ENCODE measurements around the gene SPSB3. TPM values are rescaled to one million over a fixed set of nuclear protein-coding genes. Genes with fewer than 3 reads are reported as not detected.

Gene SPSB3
- total RNA-seq, 1 donor from 2014 or later = 48.2 TPM

DNA sequence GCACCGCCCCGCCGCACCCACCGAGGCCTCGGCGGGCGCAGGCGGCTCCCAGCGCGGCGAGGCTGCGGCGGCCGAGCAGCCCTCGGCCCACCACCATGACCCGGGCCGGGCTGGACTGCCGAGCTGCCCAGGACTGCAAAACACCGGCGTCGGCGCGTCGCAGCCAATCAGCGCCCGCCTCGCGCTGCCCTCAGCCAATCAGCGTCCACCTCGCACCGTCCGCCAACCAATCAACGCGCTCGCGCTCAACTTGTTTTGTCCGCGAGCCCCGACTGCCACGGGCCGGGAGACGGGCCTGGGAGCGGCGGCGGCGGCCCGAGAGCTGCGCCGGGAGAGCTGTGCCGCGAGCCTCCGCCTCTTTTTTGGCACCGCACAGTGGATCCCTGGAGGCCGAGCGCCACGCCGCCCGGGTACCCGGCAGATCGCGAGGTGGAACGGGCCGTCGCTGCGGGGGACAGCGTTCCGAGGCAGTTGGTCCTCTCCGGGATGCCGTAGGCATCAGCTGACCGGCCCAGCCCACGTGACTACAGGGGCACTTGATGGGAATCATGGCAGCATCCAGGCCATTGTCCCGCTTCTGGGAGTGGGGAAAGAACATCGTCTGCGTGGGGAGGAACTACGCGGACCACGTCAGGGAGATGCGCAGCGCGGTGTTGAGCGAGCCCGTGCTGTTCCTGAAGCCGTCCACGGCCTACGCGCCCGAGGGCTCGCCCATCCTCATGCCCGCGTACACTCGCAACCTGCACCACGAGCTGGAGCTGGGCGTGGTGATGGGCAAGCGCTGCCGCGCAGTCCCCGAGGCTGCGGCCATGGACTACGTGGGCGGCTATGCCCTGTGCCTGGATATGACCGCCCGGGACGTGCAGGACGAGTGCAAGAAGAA lies 44.6 kb upstream of the SPSB3 start, which contains the start of the genes FAHD1 and HAGH:
Gene FAHD1 (plus strand): TSS at position 516 of the 883 bp plus-strand sequence. CDS start 33 bp downstream, at position 549.
Gene HAGH (minus strand): TSS at position 135 of the 883 bp plus-strand sequence. CDS start 38 bp downstream, at position 97.
- peaks cover 6% of the 10 kb centered on the region for H3K36me3 ChIP-seq (ENCODE audit: control insufficient read depth, insufficient read depth, low read length)
- H3K4me3 ChIP-seq (ENCODE audit: low read depth, low read length) = peak within 1 kb of the TSS; percentile 100
- peak; percentile 92 for FAIRE-seq
- peak; percentile 83 for DNase-seq (ENCODE audit: low read depth)
- no peaks in the 10 kb centered on the region for H3K27me3 ChIP-seq (ENCODE audit: control insufficient read depth, insufficient read depth, low read length)
- TF ChIP-seq, protein P1, sequence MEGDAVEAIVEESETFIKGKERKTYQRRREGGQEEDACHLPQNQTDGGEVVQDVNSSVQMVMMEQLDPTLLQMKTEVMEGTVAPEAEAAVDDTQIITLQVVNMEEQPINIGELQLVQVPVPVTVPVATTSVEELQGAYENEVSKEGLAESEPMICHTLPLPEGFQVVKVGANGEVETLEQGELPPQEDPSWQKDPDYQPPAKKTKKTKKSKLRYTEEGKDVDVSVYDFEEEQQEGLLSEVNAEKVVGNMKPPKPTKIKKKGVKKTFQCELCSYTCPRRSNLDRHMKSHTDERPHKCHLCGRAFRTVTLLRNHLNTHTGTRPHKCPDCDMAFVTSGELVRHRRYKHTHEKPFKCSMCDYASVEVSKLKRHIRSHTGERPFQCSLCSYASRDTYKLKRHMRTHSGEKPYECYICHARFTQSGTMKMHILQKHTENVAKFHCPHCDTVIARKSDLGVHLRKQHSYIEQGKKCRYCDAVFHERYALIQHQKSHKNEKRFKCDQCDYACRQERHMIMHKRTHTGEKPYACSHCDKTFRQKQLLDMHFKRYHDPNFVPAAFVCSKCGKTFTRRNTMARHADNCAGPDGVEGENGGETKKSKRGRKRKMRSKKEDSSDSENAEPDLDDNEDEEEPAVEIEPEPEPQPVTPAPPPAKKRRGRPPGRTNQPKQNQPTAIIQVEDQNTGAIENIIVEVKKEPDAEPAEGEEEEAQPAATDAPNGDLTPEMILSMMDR (IDR thresholded peaks at IDR 0.05; ENCODE audit: insufficient read depth, low read length, severe bottlenecking) = no peak

DNA sequence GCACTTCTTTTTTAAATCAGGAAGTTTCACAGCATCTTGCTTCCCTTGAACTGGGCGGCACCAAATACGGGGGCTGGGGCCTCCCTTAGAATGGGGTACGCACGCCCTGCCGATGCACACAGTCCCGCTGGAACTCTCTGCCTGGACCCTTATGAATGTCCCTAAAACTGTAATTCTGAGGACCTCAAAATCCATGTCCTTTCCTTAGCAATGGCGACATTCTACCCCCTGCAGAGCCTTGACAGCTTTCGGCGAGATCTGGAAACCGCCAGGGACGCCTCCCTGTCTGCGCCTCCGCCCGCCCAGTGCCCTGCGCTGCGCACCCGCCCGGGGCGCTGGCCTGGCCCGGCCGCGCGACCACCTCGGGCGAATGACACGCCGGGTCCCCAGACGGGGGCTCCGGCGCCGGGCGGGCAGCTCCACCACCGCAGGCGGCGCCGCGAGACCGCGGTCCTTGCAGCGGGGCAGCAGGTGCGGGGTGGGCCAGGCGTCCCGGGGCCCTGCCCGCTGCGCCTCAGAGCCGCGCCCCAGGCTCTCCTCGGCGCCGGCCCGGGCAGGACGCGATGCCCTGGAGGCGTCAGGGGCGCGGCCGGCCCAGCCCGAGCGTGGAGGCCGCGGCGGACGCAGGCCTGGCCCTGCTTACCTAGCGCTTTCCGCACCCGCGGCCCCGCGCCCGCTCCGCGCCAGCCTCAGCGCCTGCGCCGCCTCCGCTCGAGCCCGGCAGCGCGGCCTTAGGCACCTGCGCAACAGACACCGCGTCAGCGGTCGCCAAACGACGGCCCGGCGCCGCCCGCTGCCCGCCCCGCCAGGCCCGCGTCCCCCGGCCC lies 43.7 kb upstream of the SPSB3 start:
- peak; percentile 33 for DNase-seq (ENCODE audit: low read depth)
- H3K4me3 ChIP-seq (ENCODE audit: low read depth, low read length) = peak overlapping the region; percentile 100
- H3K36me3 ChIP-seq (ENCODE audit: control insufficient read depth, insufficient read depth, low read length) = peaks cover 6% of the 10 kb centered on the region
- TF ChIP-seq, protein P1 (IDR thresholded peaks at IDR 0.05; ENCODE audit: insufficient read depth, low read length, severe bottlenecking) = no peak
- no peaks in the 10 kb centered on the region for H3K27me3 ChIP-seq (ENCODE audit: control insufficient read depth, insufficient read depth, low read length)
- FAIRE-seq = no peak

DNA sequence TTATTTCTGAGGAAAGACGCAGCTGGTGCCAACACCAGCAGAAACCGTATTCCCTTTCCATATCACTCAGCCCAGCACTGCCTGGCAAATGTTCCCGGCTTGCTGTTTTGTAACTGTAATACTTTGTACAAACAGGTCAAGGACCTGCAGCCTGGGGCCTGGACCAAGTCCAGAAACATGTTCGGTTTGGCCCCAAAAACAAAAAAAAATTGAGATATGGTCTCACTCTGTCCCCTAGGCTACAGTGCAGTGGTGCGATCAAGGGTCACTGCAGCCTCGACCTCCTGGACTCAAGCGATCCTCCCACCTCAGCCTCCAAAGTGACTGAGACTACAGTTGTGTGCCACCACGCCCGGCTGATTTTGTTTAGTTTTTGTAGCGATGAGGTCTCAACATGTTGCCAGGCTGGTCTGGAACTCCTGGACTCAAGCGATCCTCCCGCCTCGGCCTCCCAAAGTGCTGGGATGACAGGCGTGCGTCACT lies 43.1 kb upstream of the SPSB3 start:
- no peaks in the 10 kb centered on the region for H3K27me3 ChIP-seq (ENCODE audit: control insufficient read depth, insufficient read depth, low read length)

DNA sequence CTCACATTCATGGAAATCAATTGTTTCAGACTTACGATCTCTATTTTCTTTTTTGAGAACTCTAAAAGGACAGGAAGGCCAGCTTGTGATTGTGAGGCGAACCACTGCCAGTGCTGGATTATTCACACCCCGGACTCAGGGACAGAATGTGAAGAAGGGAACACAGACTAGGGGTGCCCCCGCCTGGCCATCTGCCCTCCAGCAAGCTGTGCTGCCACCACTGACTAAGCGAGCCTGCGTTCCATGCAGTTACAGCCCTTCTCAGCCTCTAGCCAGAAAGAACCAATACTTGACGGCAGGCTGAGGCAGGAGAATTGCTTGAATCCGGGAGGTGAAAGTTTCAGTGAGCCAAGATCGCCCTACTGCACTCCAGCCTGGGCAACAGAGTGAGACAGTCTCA lies 41.5 kb upstream of the SPSB3 start:
- H3K27me3 ChIP-seq (ENCODE audit: control insufficient read depth, insufficient read depth, low read length) = no peaks in the 10 kb centered on the region
- H3K36me3 ChIP-seq (ENCODE audit: control insufficient read depth, insufficient read depth, low read length) = peaks cover 9% of the 10 kb centered on the region
- DNase-seq (ENCODE audit: low read depth) = peak; percentile 60
- H3K4me3 ChIP-seq (ENCODE audit: low read depth, low read length) = no peak overlapping the region
- TF ChIP-seq, protein P1 (IDR thresholded peaks at IDR 0.05; ENCODE audit: insufficient read depth, low read length, severe bottlenecking) = peak; percentile 52
- no peak for FAIRE-seq

More for the DNA sequence above, 43.1 kb upstream of the SPSB3 start:
- DNase-seq (ENCODE audit: low read depth) (no peak), FAIRE-seq (no peak)
- H3K36me3 ChIP-seq (ENCODE audit: control insufficient read depth, insufficient read depth, low read length) = peaks cover 6% of the 10 kb centered on the region
- TF ChIP-seq, protein P1 (IDR thresholded peaks at IDR 0.05; ENCODE audit: insufficient read depth, low read length, severe bottlenecking) = no peak
- peak overlapping the region; percentile 100 for H3K4me3 ChIP-seq (ENCODE audit: low read depth, low read length)

DNA sequence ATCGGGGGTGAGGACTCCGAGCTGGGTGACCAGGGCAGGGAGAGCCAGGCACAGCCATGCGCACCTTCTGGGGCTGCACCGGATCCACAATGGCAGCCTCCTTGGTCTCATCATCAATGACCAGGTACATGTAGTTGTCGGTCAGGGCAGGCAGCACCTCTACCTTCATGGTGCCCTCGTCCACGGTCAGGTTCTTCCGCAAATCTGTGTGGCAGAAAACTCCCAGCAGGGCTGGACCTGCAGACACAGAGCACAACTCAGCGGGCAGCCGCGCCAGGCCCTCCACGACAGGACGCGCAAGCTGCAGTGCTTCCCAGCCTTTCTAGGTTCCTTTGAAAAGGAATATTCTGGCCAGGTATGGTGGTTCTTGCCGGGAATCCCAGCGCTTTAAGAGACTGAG lies 40.4 kb upstream of the SPSB3 start:
- no peak for DNase-seq (ENCODE audit: low read depth)
- peak; percentile 80 for FAIRE-seq
- Histone ChIP-seq H3K36me3 (ENCODE audit: control insufficient read depth, insufficient read depth, low read length) (peaks cover 9% of the 10 kb centered on the region), H3K27me3 (ENCODE audit: control insufficient read depth, insufficient read depth, low read length) (no peaks in the 10 kb centered on the region), H3K4me3 (ENCODE audit: low read depth, low read length) (no peak overlapping the region)
- TF ChIP-seq, protein P1 (IDR thresholded peaks at IDR 0.05; ENCODE audit: insufficient read depth, low read length, severe bottlenecking) = no peak
